Fibroblast of skin of right biceps (primary cell): Measurements from ENCODE around the gene E2F6.

Source experiments
- DNase-seq: peaks from one replicate; pipeline ENCODE4 v3.0.0-alpha.2; 2013

The E2F6 gene, protein sequence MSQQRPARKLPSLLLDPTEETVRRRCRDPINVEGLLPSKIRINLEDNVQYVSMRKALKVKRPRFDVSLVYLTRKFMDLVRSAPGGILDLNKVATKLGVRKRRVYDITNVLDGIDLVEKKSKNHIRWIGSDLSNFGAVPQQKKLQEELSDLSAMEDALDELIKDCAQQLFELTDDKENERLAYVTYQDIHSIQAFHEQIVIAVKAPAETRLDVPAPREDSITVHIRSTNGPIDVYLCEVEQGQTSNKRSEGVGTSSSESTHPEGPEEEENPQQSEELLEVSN

DNA sequence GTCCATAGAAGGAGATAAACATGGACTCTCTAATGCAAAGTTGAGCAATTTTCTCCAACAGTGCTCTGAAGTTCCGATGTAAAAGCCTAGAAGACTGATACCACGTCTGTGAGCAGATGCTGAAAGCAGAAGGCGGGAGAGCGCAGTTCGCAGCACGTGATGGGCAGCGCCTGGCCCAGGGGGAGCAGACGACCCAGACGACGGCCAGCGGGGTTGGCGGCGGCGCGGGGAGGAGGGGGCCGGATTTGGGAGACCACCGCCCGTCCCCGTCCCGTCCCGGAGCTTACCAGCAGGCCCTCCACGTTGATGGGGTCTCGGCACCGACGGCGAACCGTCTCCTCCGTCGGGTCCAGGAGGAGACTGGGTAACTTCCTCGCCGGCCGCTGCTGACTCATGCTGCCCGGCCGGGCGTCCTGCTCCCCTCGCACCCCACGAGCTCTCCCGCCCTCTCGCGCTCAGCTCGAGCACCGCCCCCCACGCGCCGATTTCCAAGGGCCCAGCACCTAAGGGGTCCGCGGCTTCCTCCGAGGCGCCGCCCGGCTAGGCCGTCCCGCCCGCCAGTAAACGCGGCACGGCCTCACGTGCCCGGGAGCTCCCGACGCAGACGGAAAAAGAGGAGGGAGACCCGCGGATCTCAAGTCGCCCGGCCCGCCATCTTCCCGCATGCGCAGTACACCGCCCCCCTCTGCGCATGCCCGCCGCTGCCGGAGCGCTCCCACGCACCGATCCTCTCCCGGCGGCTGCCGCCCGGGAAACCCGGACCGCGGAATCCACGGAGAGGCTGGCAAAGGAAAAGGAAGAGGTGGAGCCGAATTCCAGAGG, at the start of gene E2F6:
E2F6 (minus strand) TSS at position 677 of the 822 bp plus-strand sequence; CDS start at position 395, 282 bp downstream.
- peak; percentile 96 for DNase-seq

DNA sequence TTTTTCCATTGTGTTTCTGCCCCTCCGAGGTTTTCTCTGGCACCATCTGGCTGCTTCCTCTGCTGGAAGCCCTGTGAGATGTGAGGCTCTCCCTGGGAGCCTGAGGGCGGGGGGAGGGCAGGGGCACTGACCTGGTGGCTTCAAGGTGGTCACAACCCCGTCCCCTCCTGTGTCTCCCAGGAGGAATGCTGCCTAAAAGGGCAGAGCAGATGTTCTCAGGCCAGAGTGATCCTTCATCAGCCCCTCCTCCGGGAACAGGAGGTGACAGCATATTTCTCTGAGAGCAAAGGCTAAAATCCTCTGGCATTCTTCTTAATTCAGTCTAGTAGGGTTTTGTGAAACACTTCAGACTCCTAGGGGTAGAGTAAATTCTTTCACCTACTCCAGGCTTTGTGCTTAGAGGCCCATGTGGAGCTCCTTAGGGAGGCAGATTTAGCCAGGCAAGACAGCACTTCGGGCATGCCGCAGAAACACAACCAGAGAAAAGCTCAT, 49.6 kb upstream of the E2F6 start:
- no peak for DNase-seq

DNA sequence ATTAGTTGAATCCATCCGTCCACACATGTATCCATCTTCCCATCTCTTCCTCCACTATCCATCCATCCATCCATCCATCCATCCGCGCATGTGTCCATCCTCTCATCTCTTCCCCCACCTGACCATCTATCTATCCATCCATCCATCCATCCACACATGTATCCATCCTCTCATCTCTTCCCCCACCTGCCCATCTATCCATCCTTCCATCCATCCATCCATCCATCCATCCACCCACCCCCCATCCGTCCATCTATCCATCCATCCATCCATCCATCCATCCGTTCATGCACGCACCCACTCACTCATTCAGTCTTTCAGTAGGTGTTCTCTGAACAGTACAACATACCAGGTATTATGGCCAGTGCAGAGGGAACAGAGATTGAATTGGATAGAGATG, 48.9 kb upstream of the E2F6 start:
- no peak for DNase-seq

DNA sequence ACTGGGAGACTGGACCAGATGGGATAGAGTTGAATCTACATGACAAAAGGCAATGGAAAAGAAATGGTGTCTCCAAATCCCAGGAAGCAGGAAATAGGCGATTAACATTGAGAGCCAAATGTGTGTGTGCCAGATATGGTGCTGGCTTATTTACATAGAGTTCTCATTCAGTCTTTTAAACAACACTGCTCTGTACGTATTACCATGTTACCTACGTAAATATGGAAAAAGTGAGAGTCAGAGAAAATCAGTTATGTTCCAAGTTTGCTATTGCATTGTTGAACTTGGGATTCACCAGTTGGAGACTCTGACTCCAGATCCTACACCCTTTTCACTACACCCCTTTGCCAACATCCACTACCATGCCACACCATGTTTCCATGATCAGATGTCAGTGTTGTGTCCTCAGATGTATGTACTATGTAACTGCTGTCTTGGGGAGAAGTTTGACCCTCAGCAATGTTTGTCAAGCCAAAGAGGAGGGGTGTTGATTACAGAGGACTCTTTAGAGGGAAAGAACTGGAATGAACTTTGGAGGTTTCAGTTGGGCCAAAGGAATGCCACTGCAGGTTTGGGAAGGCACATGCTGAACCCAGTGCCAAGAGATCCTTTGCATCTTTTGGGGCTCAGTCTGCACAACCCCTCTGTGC, 48.2 kb upstream of the E2F6 start:
- no peak for DNase-seq

GRCh38 chr2:11513319-11513718, 47.4 kb upstream of the E2F6 start:
- DNase-seq, result no peak

GRCh38 chr2:11512431-11512830, 46.5 kb upstream of the E2F6 start:
- no peak for DNase-seq

DNA sequence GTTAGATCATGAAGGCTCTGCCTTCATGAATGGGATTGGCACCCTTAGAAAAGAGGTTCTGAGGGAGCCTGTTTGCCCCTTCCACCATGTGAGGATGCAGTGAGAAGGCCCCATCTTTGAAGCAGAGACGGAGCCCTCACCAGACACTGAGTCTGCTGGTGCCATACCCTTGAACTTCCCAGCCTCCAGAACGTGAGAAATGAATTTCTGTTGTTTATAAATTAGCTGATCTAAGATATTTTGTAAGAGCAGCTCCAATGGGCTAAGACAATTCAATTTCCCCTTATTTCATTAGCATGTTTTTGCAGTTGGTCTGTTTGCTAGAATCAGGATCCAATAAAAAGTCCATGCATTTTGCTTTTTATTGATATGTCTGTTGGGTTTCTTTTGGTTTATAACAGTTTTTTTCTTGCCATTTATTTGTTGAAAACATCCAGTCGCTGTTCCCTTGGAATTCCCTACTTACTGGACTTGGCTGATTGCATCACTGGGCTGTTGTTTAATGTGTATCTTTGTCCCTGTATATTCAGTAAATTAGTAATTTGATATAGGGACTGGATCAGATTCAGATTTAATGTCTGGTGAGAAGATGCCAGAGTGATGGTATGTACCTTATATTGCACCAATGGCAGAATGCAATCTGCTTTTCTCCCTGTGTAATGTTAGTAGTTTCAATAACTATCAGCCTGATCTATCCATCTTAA, 43.8 kb upstream of the E2F6 start:
- no peak for DNase-seq

DNA sequence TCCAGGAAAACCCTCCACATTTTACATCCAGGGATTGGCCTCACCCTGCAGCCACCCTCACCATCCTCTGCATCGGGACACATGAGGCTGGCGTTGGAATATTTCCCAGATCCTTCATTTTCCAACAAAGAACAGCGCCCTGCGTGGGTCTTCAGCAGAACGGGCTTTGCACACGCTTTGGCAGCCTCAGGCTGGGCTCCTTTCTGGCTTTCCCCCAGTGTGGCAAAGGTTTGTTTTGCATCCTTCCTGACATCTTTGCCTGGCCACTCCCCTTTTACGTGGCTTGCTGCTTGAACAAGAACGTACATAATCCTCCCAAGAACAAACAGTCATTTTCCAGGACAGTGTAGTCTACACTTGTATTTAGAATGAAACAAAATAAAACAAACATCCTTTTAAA, 42.3 kb upstream of the E2F6 start:
- DNase-seq, result no peak

GRCh38 chr2:11507517-11507916, 41.6 kb upstream of the E2F6 start:
- DNase-seq, result no peak

DNA sequence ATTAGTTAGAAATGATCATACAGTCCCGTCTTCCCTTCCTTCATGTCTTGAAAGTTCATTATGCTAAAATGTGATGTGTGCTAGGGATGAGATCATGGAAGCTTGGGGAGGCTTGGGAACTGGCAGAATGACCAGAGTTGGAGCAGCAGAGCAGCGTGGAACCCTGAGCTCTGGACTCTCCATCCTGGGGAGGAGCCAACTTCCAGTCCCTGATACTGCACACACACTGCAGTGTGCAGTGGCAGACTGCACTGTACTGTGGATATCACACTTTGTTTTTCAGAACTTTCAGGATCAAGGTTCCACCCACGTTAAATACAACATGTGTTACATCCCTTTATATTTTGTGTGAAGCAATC, 40.6 kb upstream of the E2F6 start:
- no peak for DNase-seq

- peak; percentile 29 for DNase-seq
Observed at GRCh38 chr2:11505652-11506610, 40.0 kb upstream of the E2F6 start.

- no peak for DNase-seq
Observed at GRCh38 chr2:11503354-11503927, 37.5 kb upstream of the E2F6 start.

DNA sequence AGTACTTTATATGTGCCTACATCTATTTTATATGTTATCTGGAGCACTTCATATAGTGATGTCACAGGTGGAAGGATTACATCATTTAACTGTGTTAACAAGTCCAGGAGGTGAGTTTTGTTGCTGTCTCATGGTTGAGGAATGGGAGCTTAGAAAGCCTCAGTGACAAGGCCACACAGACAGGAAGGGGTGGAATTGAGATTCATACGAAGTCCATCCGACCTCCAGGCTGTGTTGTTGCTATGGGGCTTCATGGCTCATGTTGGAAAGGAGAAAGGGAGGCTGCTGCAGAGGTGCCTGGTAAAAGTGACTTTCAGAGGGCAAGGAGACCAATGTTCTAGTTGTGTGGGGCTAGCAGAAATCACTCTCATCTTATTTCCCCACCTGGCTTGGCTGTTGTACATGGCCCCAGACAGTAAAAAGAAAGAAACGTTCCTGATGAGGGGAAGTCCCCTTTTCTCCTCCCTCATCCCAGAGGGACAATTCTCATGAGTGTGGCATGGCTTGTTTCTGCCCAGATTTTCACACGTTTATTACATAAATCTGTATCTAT, 36.9 kb upstream of the E2F6 start:
- peak; percentile 26 for DNase-seq

DNA sequence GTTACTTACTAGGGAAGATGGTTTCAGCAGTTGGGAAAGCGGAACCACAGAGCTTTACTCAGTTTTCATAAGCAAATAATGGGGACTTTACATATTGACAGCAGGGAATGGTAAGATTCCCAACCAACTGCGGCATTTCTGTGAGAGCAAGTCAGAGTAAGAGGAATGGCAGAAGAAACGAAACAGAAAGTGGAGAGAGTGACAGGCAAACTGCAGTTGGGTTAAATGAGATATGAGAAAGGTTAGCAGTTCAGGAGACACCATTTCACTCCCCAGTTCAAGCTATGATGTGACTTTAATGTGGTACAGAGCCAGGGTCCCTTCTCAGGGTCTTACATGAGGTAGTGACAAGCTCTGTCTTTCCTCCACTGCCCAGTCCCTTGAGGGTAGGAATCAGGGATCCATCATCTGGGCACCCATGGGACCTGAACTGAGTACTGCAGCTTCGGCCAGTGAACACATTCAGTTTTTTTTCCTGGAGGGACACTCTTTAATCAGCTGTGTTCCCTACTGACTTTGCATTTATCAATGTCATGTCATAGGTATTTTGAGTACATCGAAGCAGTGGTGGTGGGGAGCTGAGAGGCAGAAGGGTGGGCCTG, 34.8 kb upstream of the E2F6 start:
- DNase-seq, result no peak

- no peak for DNase-seq
Observed at GRCh38 chr2:11499081-11499743, 33.3 kb upstream of the E2F6 start.

DNA sequence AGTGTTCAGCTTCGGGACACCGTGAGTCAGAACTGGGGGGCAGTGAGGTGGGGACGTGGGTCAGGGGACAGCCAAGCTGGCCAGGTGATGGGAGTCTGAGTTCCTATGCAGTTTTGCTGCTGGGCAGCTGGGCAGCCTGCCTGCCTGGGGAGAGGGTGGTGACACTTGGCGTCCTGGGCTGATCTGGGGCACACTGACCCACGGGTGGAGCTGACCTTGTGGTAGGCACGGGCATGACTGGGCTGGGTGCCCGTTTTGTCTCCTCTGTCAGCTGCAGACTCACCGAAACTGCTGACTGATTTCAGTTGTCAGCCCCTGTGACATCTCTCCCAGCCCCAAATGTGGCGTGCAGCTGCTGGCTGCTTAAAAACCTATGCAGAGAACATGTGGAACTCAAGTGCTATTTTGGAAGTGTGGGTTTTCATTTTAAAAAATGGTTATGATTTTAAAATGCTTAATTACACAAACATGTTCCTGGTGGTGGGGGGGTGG, 32.6 kb upstream of the E2F6 start:
- DNase-seq, result no peak

DNA sequence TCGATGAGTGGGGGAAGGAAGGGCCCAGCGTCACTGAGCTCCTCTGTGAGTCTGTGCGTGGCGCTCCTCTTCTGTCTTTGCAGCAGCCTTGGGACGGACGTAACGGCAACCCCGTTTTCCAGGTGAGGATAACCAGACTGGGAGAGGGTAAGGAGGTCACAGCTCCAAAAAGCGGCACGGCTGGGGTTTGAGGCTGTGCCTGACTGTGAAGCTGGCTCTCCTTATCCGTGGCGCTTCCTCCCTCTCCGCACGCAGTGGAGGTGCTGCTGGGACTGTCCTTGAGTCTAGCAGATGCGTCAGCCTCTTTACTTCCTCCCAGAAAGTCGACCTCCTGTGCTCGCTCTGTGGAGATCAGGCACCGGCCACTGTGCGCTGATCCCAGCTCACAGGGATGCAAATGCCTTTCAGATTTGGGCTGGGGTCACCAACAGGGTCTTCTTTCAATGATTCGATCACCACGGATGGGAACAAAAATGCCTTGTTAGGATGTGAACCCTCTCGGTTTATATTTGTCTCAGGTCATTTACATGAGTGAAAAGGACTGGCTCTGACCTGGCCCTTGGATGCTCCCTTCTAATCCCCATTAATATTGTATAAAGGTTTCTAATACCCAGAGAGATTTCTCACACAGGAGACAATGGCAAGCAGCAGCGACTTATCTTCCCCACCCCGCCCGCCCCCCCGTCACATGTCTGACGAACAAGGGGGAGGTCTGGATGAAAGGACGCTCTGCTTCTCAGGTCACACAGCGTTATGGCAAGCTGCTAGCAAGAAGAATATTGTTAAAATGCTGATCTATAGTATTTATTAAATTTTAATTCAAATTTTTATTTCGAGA, 30.1 kb upstream of the E2F6 start:
- DNase-seq, result no peak

- no peak for DNase-seq
Observed at GRCh38 chr2:11494310-11494709, 28.3 kb upstream of the E2F6 start.

DNA sequence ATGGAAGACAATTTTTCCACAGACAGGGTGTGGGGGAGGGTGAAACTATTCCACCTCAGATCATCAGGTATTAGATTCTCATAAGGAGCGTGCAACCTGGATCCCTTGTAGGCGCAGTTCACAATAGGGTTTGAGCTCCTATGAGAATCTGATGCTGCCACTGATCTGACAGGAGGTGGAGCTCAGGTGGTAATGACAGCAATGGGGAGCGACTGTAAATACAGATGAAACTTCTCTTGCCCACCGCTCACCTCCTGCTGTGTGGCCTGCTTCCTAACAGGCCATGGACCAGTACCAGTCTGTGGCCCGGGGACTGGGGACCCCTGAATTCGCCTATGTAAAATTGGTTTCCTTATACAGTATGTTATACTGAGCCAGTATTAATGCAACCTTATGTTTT, 27.3 kb upstream of the E2F6 start:
- no peak for DNase-seq
